Right lobe of liver (tissue), 6 donors: ENCODE measurements around the gene DRC1. TPM values are rescaled to one million over a fixed set of nuclear protein-coding genes. Genes with fewer than 3 reads are reported as not detected.
A peak's percentile ranks its signal among the peaks of the same experiment; 100 is the strongest.

ENCODE experiments used
- ATAC-seq, 4 donors: fragments of 200-7000 bp; cut with Tn5 transposase; one replicate each; pipeline ENCODE4 v1.9.1; 2020; ENCODE audit warnings: mild to moderate bottlenecking in 4 of 4, moderate library complexity in 4 of 4
- DNase-seq, 3 donors: peaks; one replicate each; pipeline ENCODE4 v3.0.0-alpha.2; 2020
- H3K27ac ChIP-seq, 3 donors: fragments of 200-600 bp; one replicate each; pipeline ENCODE4 v1.8.0; 2022
- H3K27me3 ChIP-seq, 2 donors: fragments of 200-600 bp; one replicate each; pipeline ENCODE4 v1.8.0; 2022
- H3K36me3 ChIP-seq, 4 donors: fragments of 200-600 bp; sonication (generic) in 1 of 4; one replicate each; pipeline versions ENCODE4 v1.5.1 to v1.8.0; 2017 to 2022; ENCODE audit warnings: control low read depth in 1 of 4
- H3K4me1 ChIP-seq, 4 donors: fragments of 200-600 bp; sonication (generic) in 1 of 4; one replicate each; pipeline versions ENCODE4 v1.5.1 to v1.8.0; 2017 to 2022; ENCODE audit warnings: control low read depth in 1 of 4
- H3K4me3 ChIP-seq, 3 donors: fragments of 200-600 bp; one replicate each; pipeline ENCODE4 v1.8.0; 2022
- H3K9me3 ChIP-seq, 4 donors: fragments of 200-600 bp; sonication (generic) in 1 of 4; one replicate each; pipeline versions ENCODE4 v1.5.1 to v1.8.0; 2017 to 2022; ENCODE audit warnings: control low read depth in 1 of 4
- POLR2A ChIP-seq: fragments of 450-650 bp; IDR thresholded peaks from one replicate; pipeline ENCODE4 v1.6.1; 2017; ENCODE audit warnings: antibody characterized with exemption, mild to moderate bottlenecking
- WGBS: methylation state at CpG from one replicate; pipeline ENCODE4 v1.1.6; 2018; ENCODE audit warnings: low coverage, low lambda C conversion rate; ENCODE audit not compliant: insufficient coverage; ENCODE audit errors: missing lambda C conversion rate; 5-methylcytosine and 5-hydroxymethylcytosine counted together
- intact Hi-C, 2 donors: fragments of 100-400 bp; cut with DNase I; formaldehyde crosslinking; loops; one replicate each; pipeline versions ENCODE4 v1.11.2 to v1.14.1; 2022
- total RNA-seq, 6 experiments: library from RNA; depleted of rRNA in 2 of 6; stranded (reverse); fragments of >200 nt in 2 of 6; fragmentation: NEBNext Ultra II Directional in 3 of 6; extraction: Animal tissue kit (Norgen Biotek cat#: 25700) in 3 of 6; gene quantifications; one replicate each; pipeline versions ENCODE4 v1.1.0 to v1.2.4, GENCODE V29; 2016 to 2023
- TF ChIP-seq, protein P1 (sequence below), 4 donors: fragments of 200-600 bp in 3 of 4; fragments of 450-650 bp in 1 of 4; IDR thresholded peaks; one replicate each; pipeline versions ENCODE4 v1.5.1 to v1.8.0; 2016 to 2022; ENCODE audit warnings: antibody characterized with exemption in 4 of 4, mild to moderate bottlenecking in 2 of 4
- donor health status: DM: no; HTN: yes; CAD: no.
- donor health status: DM: no; HTN: no; CAD: no.
- donor health status: DM: no; HTN: no; CAD: no.
- donor health status: DM: no; HTN: yes; CAD: no.
- donor health status: DM: no; HTN: yes; CAD: no.

DRC1 gene
- total RNA-seq, 6 experiments from 2014 or later: 0.31 TPM; not detected in 4

DNA sequence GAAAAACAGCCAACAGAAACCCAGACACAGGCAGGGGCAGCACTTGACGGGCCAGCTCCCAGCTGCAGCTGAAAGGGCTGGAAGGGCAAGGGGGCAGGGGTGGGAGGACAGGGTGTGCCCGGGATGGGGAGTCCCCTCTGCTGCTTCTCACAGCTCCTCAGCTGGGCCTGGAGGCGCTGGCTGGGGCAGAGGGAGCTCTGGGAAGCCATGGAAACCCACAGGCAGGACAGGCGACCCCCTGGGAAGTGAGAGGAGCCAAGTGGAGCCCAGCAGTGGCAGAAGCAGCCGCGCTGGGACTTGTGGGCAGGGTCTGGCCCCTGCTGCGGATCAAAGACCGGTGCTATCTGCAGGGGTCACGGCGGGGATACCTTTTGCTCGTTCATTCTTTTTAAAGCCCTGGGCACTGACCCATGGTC is 55.5 kb downstream of the DRC1 start:
- Histone ChIP-seq H3K27me3 (no peaks in the 10 kb centered on the region), H3K4me3 (no peak overlapping the region), H3K36me3 (no peaks in the 10 kb centered on the region), H3K4me1 (peaks cover 0 to 9% (median 0%) of the 10 kb centered on the region in 4 donors), H3K9me3 (no peaks in the 10 kb centered on the region), H3K27ac (no peak overlapping the region)
- intact Hi-C loops: no loop called here
- 67% methylated on average over 1 of the region's 11 CpGs for WGBS
- DNase-seq (peak in 2 of 3 donors; percentile 40 to 53), ATAC-seq (no peak)
- TF ChIP-seq POLR2A: no peak
- TF ChIP-seq, protein P1, sequence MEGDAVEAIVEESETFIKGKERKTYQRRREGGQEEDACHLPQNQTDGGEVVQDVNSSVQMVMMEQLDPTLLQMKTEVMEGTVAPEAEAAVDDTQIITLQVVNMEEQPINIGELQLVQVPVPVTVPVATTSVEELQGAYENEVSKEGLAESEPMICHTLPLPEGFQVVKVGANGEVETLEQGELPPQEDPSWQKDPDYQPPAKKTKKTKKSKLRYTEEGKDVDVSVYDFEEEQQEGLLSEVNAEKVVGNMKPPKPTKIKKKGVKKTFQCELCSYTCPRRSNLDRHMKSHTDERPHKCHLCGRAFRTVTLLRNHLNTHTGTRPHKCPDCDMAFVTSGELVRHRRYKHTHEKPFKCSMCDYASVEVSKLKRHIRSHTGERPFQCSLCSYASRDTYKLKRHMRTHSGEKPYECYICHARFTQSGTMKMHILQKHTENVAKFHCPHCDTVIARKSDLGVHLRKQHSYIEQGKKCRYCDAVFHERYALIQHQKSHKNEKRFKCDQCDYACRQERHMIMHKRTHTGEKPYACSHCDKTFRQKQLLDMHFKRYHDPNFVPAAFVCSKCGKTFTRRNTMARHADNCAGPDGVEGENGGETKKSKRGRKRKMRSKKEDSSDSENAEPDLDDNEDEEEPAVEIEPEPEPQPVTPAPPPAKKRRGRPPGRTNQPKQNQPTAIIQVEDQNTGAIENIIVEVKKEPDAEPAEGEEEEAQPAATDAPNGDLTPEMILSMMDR (IDR thresholded peaks at IDR 0.05): no peak

DNA sequence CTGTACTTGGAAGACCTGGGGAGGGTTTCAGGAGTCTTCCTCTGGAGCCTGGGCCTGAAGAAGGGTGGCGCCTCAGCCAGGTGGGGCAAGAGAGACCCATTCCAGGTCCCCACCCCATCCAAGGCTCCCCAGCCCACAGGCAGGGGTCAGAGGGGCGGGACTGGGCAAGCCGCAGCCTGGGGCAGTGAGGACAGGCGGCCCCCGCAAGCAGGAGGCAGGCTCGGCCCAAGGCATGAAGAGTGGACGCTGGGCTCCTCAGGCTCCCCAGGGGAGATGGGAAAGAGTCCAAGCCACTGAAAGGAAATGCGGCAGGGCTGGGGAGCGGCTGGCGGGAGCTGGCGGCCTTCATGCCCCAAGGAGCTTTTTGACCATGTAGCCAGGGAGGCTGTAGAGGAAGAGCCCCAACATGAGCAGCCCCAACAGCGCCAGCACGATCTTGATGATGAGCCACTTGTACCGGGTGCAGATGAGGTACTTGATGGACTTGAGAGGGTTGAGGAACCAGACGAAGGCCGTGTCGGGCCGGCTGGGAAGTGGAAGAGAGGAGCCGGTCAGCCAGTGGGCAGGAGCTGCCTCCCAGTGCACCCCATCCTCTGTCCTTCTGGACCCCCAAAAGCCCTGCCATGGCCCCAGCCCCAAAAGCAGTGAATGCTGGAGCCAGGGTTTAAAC is 56.1 kb downstream of the DRC1 start:
- WGBS: 89% methylated on average over 5 of the region's 19 CpGs
- no peak overlapping the region for H3K27ac ChIP-seq
- H3K27me3 ChIP-seq: no peaks in the 10 kb centered on the region
- peaks cover 0 to 9% (median 0%) of the 10 kb centered on the region in 4 donors for H3K4me1 ChIP-seq
- H3K9me3 ChIP-seq: no peaks in the 10 kb centered on the region
- DNase-seq (peak in 2 of 3 donors; percentile 27 to 47), ATAC-seq (no peak)
- no peak overlapping the region for H3K4me3 ChIP-seq
- intact Hi-C loops: no loop called here
- H3K36me3 ChIP-seq: no peaks in the 10 kb centered on the region
- TF ChIP-seq POLR2A: no peak
- TF ChIP-seq, protein P1 (IDR thresholded peaks at IDR 0.05): no peak

DNA sequence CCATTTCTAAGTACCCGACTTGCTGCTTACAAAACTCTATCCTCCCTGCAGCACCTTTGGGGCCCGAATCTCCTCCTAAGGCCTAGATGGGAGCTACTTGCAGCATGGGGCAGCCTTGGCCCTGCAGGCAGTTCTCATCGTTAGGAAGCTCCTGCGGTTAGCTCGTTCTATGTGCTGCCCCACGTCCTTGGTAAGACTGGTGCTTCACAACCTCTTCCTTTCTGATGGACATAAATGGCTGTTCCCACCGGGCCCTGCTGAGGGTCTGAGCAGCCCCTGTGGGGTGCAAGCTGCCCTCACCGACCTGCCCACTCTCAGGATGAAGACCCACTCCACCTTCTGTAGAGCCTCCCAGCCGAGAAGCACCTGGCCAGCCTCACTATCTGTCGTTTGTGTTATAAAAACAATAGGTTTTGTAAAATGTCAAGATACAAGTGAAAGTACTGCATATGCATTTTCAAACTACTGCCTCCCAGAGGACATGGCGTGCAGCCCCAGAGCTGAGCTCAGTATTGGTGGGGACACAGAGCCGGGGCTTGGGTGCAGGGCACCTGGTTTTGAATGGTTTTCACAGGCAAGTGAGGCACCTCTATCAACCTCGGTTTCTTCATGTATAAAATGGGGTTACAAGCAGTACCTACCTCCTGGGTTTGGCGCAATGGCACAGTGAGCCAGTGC is 56.8 kb downstream of the DRC1 start:
- 76% methylated on average over 4 of the region's 14 CpGs for WGBS
- no peak for ATAC-seq
- peaks cover 0 to 9% (median 0%) of the 10 kb centered on the region in 4 donors for H3K4me1 ChIP-seq
- H3K9me3 ChIP-seq: no peaks in the 10 kb centered on the region
- no peaks in the 10 kb centered on the region for H3K27me3 ChIP-seq
- H3K36me3 ChIP-seq: no peaks in the 10 kb centered on the region
- intact Hi-C loops: no loop called here
- DNase-seq: peak in 2 of 3 donors; percentile 24 to 35
- H3K27ac ChIP-seq: no peak overlapping the region
- no peak overlapping the region for H3K4me3 ChIP-seq
- TF ChIP-seq POLR2A: no peak
- TF ChIP-seq, protein P1 (IDR thresholded peaks at IDR 0.05): no peak

DNA sequence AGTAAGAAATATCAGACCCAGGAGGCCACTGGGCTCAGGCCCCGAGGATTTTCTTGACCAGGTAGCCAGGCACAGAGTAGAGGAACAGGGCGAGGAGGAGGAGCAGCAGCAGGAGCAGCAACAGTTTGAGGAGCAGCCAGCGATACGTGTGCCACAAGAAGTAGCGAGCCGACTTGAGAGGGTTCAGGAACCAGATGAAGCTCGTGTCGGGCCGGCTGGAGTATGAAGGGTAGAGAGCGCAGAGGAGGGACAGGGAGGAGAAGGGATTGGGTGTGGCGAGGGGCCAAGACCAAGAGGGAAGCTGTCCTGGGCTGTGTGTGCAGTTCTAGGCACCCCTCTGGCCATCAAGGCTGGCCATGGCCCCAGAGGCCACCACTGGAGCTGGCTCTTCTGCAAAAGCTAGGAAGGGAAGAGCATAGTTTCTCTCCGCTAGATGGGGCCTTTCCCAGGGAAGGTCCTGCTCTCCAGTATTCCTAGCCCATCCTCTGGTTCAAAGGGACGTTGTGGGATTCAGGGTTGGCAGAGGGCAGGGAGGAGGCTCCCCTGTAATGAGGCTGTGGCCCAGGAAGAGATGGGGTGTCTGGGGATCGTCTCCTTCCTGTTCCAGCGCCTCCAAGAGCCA is 58.4 kb downstream of the DRC1 start:
- intact Hi-C loops: no loop called here
- TF ChIP-seq POLR2A: no peak
- TF ChIP-seq, protein P1 (IDR thresholded peaks at IDR 0.05): no peak
- Histone ChIP-seq H3K27ac (no peak overlapping the region), H3K4me3 (no peak overlapping the region), H3K9me3 (no peaks in the 10 kb centered on the region), H3K4me1 (peaks cover 0 to 9% (median 0%) of the 10 kb centered on the region in 4 donors), H3K36me3 (no peaks in the 10 kb centered on the region), H3K27me3 (no peaks in the 10 kb centered on the region)
- ATAC-seq (no peak), DNase-seq (peak in 2 of 3 donors; percentile 33 to 38)
- WGBS: 82% methylated on average over 8 of the region's 15 CpGs
